ENCODE data around the gene ELMO2.

Gene ELMO2, protein sequence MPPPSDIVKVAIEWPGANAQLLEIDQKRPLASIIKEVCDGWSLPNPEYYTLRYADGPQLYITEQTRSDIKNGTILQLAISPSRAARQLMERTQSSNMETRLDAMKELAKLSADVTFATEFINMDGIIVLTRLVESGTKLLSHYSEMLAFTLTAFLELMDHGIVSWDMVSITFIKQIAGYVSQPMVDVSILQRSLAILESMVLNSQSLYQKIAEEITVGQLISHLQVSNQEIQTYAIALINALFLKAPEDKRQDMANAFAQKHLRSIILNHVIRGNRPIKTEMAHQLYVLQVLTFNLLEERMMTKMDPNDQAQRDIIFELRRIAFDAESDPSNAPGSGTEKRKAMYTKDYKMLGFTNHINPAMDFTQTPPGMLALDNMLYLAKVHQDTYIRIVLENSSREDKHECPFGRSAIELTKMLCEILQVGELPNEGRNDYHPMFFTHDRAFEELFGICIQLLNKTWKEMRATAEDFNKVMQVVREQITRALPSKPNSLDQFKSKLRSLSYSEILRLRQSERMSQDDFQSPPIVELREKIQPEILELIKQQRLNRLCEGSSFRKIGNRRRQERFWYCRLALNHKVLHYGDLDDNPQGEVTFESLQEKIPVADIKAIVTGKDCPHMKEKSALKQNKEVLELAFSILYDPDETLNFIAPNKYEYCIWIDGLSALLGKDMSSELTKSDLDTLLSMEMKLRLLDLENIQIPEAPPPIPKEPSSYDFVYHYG
- long read RNA-seq, transcript ELMO2-201 (22 exons, 3,669 nt) = major isoform, 53 of 234 reads
- long read RNA-seq, transcript ELMO2-204 (21 exons, 3,574 nt) = minor isoform, 29 of 234 reads
- long read RNA-seq, partial matches to known transcripts = 12 of 234 reads
- long read RNA-seq, other reads (novel, unspliced or antisense) = 138 of 234 reads

DNA sequence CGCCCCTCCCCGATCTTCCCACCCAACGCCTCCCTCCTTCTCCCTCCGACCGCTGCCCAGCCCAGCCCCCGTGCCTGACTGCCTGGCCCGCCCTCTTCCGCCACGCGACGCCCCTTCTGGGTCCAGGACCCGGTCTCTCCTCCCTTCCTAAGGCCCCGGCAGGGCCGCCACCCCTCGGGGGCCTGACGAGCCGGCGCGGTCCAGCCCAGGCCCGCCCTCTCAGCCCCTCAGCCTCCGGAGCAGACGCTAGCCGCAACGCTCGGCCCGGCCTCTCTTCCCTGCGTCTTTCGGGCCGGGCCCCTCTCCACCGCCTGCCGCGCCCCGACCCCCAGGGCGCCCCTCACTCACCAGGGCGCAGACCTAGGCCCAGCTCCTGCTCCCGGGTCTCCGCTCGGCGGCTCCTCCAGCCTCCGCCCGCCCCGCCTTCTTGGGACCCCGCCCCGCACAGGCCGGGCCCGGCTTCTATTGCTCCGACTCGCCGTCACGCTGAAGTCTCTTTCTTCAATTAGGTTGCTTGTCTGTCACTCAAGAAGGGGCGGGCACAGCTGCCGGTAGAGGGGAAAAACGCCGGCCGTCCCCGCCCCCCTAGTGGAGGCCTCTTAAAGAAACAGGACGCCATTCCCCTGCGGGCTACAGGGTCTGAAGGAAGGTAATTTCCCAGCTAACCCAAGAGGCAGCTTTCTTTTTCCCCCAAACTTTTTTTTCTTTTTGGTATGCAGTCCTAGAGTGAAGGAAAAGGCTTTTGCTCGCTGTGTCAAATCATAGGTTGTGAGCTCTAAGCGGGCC, at the start of gene ELMO2:
TSS of gene ELMO2 (minus strand) at position 416 of the 786 bp plus-strand sequence. CDS start 12,133 bp downstream, outside the sequence.
- TF ChIP-seq POLR2AphosphoS5 (IDR thresholded peaks at IDR 0.05; ENCODE audit: low read depth) (no peak), SPI1 (IDR thresholded peaks at IDR 0.05; ENCODE audit: borderline replicate concordance, low read depth) (no peak), REST (IDR thresholded peaks at IDR 0.05; ENCODE audit: insufficient replicate concordance, low read depth) (no peak), GABPA (IDR thresholded peaks at IDR 0.05; ENCODE audit: low read depth) (peak; percentile 34; the same call in 1 of the 2 replicates)
- TF ChIP-seq, protein P1, sequence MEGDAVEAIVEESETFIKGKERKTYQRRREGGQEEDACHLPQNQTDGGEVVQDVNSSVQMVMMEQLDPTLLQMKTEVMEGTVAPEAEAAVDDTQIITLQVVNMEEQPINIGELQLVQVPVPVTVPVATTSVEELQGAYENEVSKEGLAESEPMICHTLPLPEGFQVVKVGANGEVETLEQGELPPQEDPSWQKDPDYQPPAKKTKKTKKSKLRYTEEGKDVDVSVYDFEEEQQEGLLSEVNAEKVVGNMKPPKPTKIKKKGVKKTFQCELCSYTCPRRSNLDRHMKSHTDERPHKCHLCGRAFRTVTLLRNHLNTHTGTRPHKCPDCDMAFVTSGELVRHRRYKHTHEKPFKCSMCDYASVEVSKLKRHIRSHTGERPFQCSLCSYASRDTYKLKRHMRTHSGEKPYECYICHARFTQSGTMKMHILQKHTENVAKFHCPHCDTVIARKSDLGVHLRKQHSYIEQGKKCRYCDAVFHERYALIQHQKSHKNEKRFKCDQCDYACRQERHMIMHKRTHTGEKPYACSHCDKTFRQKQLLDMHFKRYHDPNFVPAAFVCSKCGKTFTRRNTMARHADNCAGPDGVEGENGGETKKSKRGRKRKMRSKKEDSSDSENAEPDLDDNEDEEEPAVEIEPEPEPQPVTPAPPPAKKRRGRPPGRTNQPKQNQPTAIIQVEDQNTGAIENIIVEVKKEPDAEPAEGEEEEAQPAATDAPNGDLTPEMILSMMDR (IDR thresholded peaks at IDR 0.05; ENCODE audit: insufficient read depth, low read length) = no peak
- H3K27ac ChIP-seq (replicated peaks) = peak within 1 kb of the TSS; percentile 75
- DNase-seq (ENCODE audit: low read depth in 1 of 2, low spot score in 1 of 2) = peak; percentile 82 to 98
- H3K4me3 ChIP-seq (replicated peaks; ENCODE audit: insufficient read depth, low read length) = peak within 1 kb of the TSS; percentile 93
- no peaks in the 10 kb centered on the region for H3K27me3 ChIP-seq (ENCODE audit: insufficient read depth, poor library complexity, severe bottlenecking)

GRCh38 chr20:46455729-46456128, 49.3 kb upstream of the ELMO2 start:
- Histone ChIP-seq H3K4me3 (replicated peaks; ENCODE audit: insufficient read depth, low read length) (no peak overlapping the region), H3K27me3 (ENCODE audit: insufficient read depth, poor library complexity, severe bottlenecking) (peaks cover 4% of the 10 kb centered on the region), H3K27ac (replicated peaks) (no peak overlapping the region)
- TF ChIP-seq POLR2AphosphoS5 (IDR thresholded peaks at IDR 0.05; ENCODE audit: low read depth) (no peak), REST (IDR thresholded peaks at IDR 0.05; ENCODE audit: insufficient replicate concordance, low read depth) (no peak), GABPA (IDR thresholded peaks at IDR 0.05; ENCODE audit: low read depth) (no peak), SPI1 (IDR thresholded peaks at IDR 0.05; ENCODE audit: borderline replicate concordance, low read depth) (no peak)
- TF ChIP-seq, protein P1 (IDR thresholded peaks at IDR 0.05; ENCODE audit: insufficient read depth, low read length) = no peak
- no peak for DNase-seq (ENCODE audit: low read depth in 1 of 2, low spot score in 1 of 2)

- Histone ChIP-seq H3K4me3 (replicated peaks; ENCODE audit: insufficient read depth, low read length) (no peak overlapping the region), H3K27ac (replicated peaks) (no peak overlapping the region), H3K27me3 (ENCODE audit: insufficient read depth, poor library complexity, severe bottlenecking) (peaks cover 3% of the 10 kb centered on the region)
- no peak for TF ChIP-seq GABPA (IDR thresholded peaks at IDR 0.05; ENCODE audit: low read depth)
- TF ChIP-seq POLR2AphosphoS5 (IDR thresholded peaks at IDR 0.05; ENCODE audit: low read depth) = no peak
- TF ChIP-seq, protein P1 (IDR thresholded peaks at IDR 0.05; ENCODE audit: insufficient read depth, low read length) = no peak
- no peak for TF ChIP-seq SPI1 (IDR thresholded peaks at IDR 0.05; ENCODE audit: borderline replicate concordance, low read depth)
- no peak for TF ChIP-seq REST (IDR thresholded peaks at IDR 0.05; ENCODE audit: insufficient replicate concordance, low read depth)
- no peak for DNase-seq (ENCODE audit: low read depth in 1 of 2, low spot score in 1 of 2)
Measured at GRCh38 chr20:46446851-46447250, 40.4 kb upstream of the ELMO2 start.
